HG03103 (cell line): ENCODE data around the gene LRRFIP1.

Source experiments
- ATAC-seq: cut with Tn5 transposase; IDR thresholded peaks from one replicate; pipeline ENCODE4 v1.9.1; 2021; ENCODE audit warnings: low read depth; ENCODE audit not compliant: unreplicated experiment

Gene LRRFIP1

DNA sequence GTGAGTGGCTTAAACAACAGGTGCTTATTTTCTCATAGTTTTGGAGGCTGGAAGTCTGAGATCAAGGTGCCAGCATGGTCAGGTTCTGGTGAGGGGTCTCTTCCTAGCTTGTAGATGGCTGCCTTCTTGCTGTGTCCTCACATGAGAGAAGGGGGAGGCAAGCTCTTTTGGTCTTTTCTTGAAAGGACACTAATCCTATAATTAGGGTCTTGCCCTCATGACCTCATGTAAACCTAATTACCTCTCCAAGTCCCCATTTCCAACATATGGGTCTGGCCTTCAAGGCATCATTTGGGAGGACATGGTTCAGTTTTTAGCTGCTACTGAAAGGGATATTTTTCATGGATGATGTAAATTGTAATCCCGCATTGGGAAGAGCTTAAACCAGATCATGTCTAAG, 189.1 kb downstream of the LRRFIP1 start:
- no peak for ATAC-seq

DNA sequence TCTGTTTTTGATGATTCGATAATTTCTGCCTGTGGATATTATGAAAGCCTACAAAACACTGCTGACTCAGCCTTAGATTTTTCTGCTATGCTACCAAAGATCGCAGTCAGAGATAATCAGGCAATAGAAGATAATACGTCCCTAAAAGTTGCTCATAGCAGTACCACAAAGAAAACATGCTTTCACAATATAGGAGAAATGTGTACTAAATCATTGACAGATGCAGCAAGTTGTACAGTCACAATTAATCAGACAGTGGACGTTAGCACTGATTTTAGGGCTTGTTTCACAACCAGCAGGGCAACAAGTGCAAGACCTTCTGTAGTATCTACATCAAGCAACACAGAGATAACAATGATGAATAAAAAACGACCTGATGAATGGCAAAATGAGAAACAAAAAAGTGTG, 190.7 kb downstream of the LRRFIP1 start:
- ATAC-seq, result no peak

DNA sequence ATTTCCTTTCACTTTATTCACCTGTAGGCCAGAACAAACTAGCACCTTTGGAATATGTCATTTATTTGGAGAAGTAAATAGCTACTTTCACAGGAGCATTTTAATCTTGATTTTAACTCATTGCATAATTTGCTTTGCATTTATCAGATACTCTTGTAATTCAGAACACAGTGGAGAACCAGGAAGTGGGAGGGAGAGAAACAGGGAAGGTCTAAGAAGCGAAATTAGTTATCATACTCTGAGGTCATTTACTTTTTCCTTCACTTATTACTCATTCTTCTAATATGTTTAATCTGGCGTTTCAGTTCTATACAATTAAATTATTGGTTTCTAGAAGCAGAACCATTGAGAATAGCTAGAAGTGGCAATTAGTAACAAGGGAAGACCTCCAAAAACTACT, 191.8 kb downstream of the LRRFIP1 start:
- no peak for ATAC-seq

DNA sequence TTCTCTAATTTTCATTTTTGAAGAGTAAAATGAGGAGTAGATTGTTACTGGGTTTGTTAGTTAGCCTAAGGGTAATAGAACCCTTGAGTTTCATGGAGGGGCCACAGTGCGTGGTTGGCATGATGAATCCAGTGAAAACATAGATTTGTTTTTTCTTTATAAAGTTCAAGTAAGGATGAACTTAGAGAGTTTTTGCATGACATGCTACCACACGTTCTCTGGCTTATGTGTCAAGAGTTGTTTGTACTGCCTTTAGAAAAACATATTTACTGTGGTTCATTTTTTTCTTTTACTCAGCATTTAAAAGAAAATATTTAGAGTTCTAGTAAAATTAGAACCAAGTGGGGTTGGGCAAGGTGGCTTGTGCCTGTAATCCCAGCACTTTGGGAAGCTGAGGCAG, 193.0 kb downstream of the LRRFIP1 start:
- no peak for ATAC-seq

DNA sequence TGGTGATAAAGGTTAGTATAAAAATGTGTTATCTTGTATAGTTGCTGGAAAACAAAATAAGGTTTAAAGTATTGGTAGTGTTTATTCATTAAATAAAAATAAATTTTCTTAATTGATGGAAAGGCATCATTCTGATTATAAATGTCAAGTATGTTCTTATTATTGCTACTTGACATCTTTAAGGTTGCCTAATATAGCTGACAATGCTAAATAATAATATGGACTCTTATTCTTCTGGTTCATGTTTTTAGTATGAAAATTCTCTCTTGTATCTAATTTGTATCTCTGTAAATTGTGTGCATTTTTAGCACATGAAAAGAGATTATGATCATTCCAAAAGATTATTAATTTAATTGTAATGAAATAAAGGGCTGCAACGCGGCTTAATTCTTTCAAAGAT, 196.2 kb downstream of the LRRFIP1 start:
- no peak for ATAC-seq

DNA sequence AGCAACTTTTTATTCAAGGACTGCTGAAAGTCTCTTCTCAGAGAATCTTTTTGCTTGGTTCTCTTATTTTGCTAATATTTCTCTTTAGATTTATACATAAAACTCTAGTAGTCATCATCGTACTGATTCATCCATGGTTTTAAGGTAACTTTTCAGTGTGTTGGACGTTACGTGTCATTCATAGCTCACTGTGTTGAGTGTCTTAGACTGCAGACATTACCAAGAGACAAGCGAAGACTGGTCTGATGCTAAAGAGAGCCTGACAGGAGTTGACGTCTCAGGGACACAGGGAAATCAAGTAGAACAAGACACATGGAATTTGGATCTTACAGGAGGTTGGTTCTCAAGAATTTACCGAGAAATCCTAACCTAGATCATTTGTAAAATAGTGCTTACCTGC, 196.7 kb downstream of the LRRFIP1 start:
- ATAC-seq, result no peak

DNA sequence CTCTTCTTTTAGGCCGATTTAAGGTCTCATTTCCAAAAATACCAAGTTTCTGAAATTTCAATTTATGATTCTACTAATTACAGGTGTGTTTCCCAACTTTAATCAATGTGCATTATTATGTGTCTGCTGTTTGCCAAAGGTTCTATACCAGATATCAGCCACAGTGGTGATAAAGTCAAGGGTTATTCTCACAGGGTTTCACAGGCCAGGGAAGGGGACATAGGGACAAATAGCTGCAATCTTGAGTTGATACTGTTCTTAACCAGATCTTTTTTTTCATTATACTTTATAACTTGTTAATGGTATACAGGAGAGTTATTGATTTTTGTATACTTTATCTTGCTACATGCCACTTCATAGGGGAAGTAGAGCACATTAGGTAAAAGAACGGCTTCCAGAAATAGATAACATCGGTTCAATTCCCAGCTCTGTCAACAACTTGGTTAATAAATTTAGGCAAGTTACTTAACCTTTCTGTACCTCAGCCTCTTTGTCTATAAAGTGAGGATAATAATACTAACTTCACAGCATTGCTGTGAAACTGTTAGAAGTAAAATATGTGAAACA, 200.1 kb downstream of the LRRFIP1 start:
- ATAC-seq, result no peak
